Endothelial cell of umbilical vein (primary cell): ENCODE results near the gene SURF1.

Experiments
- EZH2 ChIP-seq: IDR thresholded peaks from 2 replicates; pipeline ENCODE4 v1.6.1; 2012; ENCODE audit warnings: borderline replicate concordance, low read depth, mild to moderate bottlenecking, moderate library complexity, low read length, inconsistent platforms; ENCODE audit not compliant: severe bottlenecking
- TF ChIP-seq, protein P1 (sequence below), 2 donors: IDR thresholded peaks; 1 replicate in 1 of 2; 2 replicates in 1 of 2; pipeline ENCODE4 v1.5.1; 2011; ENCODE audit warnings: low read length in 2 of 2, mild to moderate bottlenecking in 2 of 2, moderate library complexity in 2 of 2, control low read depth in 1 of 2, inconsistent platforms in 1 of 2, low read depth in 1 of 2; ENCODE audit not compliant: insufficient read depth in 1 of 2; ENCODE audit errors: extremely low read depth in 1 of 2

GRCh38 chr9:133389562-133389961, 33.3 kb upstream of the SURF1 start:
- TF ChIP-seq, protein P1, sequence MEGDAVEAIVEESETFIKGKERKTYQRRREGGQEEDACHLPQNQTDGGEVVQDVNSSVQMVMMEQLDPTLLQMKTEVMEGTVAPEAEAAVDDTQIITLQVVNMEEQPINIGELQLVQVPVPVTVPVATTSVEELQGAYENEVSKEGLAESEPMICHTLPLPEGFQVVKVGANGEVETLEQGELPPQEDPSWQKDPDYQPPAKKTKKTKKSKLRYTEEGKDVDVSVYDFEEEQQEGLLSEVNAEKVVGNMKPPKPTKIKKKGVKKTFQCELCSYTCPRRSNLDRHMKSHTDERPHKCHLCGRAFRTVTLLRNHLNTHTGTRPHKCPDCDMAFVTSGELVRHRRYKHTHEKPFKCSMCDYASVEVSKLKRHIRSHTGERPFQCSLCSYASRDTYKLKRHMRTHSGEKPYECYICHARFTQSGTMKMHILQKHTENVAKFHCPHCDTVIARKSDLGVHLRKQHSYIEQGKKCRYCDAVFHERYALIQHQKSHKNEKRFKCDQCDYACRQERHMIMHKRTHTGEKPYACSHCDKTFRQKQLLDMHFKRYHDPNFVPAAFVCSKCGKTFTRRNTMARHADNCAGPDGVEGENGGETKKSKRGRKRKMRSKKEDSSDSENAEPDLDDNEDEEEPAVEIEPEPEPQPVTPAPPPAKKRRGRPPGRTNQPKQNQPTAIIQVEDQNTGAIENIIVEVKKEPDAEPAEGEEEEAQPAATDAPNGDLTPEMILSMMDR (IDR thresholded peaks at IDR 0.05; ENCODE audit: extremely low read depth in 1 of 2, insufficient read depth in 1 of 2, low read depth in 1 of 2, low read length in 2 of 2), result no peak
- TF ChIP-seq EZH2, result no peak
